H1 (cell line): ENCODE data around the gene PQBP1. TPM values are rescaled to one million over a fixed set of nuclear protein-coding genes. Genes with fewer than 3 reads are reported as not detected.

Experiments used
- CTCF ChIA-PET: fragments of 300-600 bp; sonication (Branson Sonifier 250); formaldehyde crosslinking; loops from one replicate; lab custom pipeline; 2021; ENCODE audit not compliant: partially characterized antibody; lab: Charles Lee
- POLR2A ChIA-PET: fragments of 300-600 bp; sonication (Branson Sonifier 250); formaldehyde crosslinking; loops from one replicate; lab custom pipeline; 2021; ENCODE audit warnings: inconsistent platforms; ENCODE audit not compliant: partially characterized antibody; lab: Charles Lee
- DNase-seq, 2 experiments: peaks; one replicate each; pipeline versions ENCODE4 v3.0.0 to v3.0.0-alpha.2; 2010 to 2022; ENCODE audit warnings: low spot score in 2 of 2, low read depth in 1 of 2, mixed read lengths in 1 of 2
- FAIRE-seq: peaks from 2 replicates; lab custom pipeline; 2011; peaks lifted over from hg19 to GRCh38; lab: Jason Lieb, UNC
- H2AFZ ChIP-seq: 2 replicates; pipeline ENCODE4 v1.8.1; 2012; ENCODE audit warnings: low read length, inconsistent platforms
- H2AK5ac ChIP-seq: 2 replicates; pipeline ENCODE4 v1.6.1; 2013; ENCODE audit warnings: low read depth, low read length
- H2BK120ac ChIP-seq: replicated peaks from 2 replicates; pipeline ENCODE3; 2013; ENCODE audit warnings: low read depth, low read length, inconsistent platforms
- H2BK12ac ChIP-seq: 2 replicates; pipeline ENCODE4 v1.6.1; 2013; ENCODE audit warnings: low read depth, low read length
- H2BK15ac ChIP-seq: 2 replicates; pipeline ENCODE4 v1.6.1; 2013; ENCODE audit warnings: low read length
- H2BK20ac ChIP-seq: 2 replicates; pipeline ENCODE4 v1.6.1; 2013; ENCODE audit warnings: low read length
- H2BK5ac ChIP-seq: 2 replicates; pipeline ENCODE4 v1.6.1; 2013; ENCODE audit warnings: low read depth, low read length
- H3K14ac ChIP-seq: 2 replicates; pipeline ENCODE4 v1.6.1; 2013; ENCODE audit warnings: inconsistent platforms; ENCODE audit not compliant: insufficient read length
- H3K18ac ChIP-seq: 2 replicates; pipeline ENCODE4 v1.6.1; 2013; ENCODE audit warnings: low read length; ENCODE audit errors: extremely low read depth
- H3K23ac ChIP-seq: 2 replicates; pipeline ENCODE4 v1.6.1; 2013; ENCODE audit warnings: inconsistent platforms; ENCODE audit not compliant: insufficient read length
- H3K23me2 ChIP-seq: 2 replicates; pipeline ENCODE4 v1.6.1; 2013; ENCODE audit warnings: low read depth, low read length
- H3K27ac ChIP-seq: 2 replicates; pipeline ENCODE4 v1.6.1; 2011; ENCODE audit warnings: low read depth, low read length, inconsistent platforms
- H3K27me3 ChIP-seq, 4 experiments: replicated peaks in 1 of 4; 1 replicate in 1 of 4; 2 replicates in 3 of 4; pipeline versions ENCODE4 v1.6.1 to v1.8.1; 2011 to 2013; ENCODE audit warnings: low read length in 3 of 4, mild to moderate bottlenecking in 3 of 4, inconsistent platforms in 2 of 4, mixed read lengths in 2 of 4, moderate library complexity in 1 of 4; ENCODE audit not compliant: control insufficient read depth in 3 of 4, insufficient read depth in 3 of 4; ENCODE audit errors: extremely low read depth in 1 of 4
- H3K36me3 ChIP-seq, 4 experiments: 2 replicates each; pipeline versions ENCODE4 v1.6.1 to v1.8.1; 2011 to 2013; ENCODE audit warnings: mild to moderate bottlenecking in 4 of 4, low read length in 3 of 4, moderate library complexity in 2 of 4, control low read depth in 1 of 4, inconsistent platforms in 1 of 4; ENCODE audit not compliant: insufficient read depth in 4 of 4, control insufficient read depth in 2 of 4
- H3K4ac ChIP-seq: replicated peaks from 2 replicates; pipeline ENCODE3; 2013; ENCODE audit warnings: low read length, low read depth, mixed read lengths, inconsistent platforms; ENCODE audit not compliant: insufficient read length
- H3K4me1 ChIP-seq, 4 experiments: replicated peaks in 1 of 4; 1 replicate in 1 of 4; 2 replicates in 3 of 4; pipeline versions ENCODE4 v1.6.1 to v1.8.1; 2011 to 2013; ENCODE audit warnings: low read length in 3 of 4, inconsistent platforms in 2 of 4, mixed read lengths in 1 of 4; ENCODE audit not compliant: insufficient read depth in 4 of 4, control insufficient read depth in 3 of 4
- H3K4me2 ChIP-seq, 2 experiments: 2 replicates each; pipeline versions ENCODE4 v1.6.1 to v1.8.1; 2011 to 2013; ENCODE audit warnings: low read depth in 2 of 2, low read length in 2 of 2, control low read depth in 1 of 2, inconsistent platforms in 1 of 2, mild to moderate bottlenecking in 1 of 2; ENCODE audit not compliant: insufficient read depth in 1 of 2
- H3K4me3 ChIP-seq, 4 experiments: fragments of 200-600, 300-600 bp in 1 of 4; sonication (generic), shearing (Covaris generic), sonication (Bioruptor Twin) in 1 of 4; 2 replicates each; pipeline versions ENCODE4 v1.5.1 to v1.8.1; 2011 to 2016; ENCODE audit warnings: low read length in 4 of 4, low read depth in 3 of 4, control low read depth in 2 of 4, inconsistent platforms in 2 of 4, mild to moderate bottlenecking in 2 of 4, mixed read lengths in 1 of 4, moderate library complexity in 1 of 4; ENCODE audit not compliant: insufficient read depth in 2 of 4; ENCODE audit errors: extremely low read depth in 1 of 4
- H3K56ac ChIP-seq: replicated peaks from 2 replicates; pipeline ENCODE3; 2013; ENCODE audit warnings: low read depth, mild to moderate bottlenecking, mixed read lengths, low read length, inconsistent platforms; ENCODE audit not compliant: insufficient read length
- H3K79me1 ChIP-seq: 2 replicates; pipeline ENCODE4 v1.6.1; 2013; ENCODE audit warnings: low read depth, low read length, control low read depth
- H3K79me2 ChIP-seq, 2 experiments: 2 replicates each; pipeline versions ENCODE4 v1.6.1 to v1.8.1; 2012 to 2013; ENCODE audit warnings: low read length in 2 of 2, mild to moderate bottlenecking in 2 of 2, inconsistent platforms in 1 of 2; ENCODE audit not compliant: insufficient read depth in 2 of 2, control insufficient read depth in 1 of 2
- H3K9ac ChIP-seq, 4 experiments: replicated peaks in 1 of 4; 1 replicate in 1 of 4; 2 replicates in 3 of 4; pipeline versions ENCODE4 v1.6.1 to v1.8.1; 2011 to 2013; ENCODE audit warnings: low read depth in 3 of 4, low read length in 3 of 4, control low read depth in 2 of 4, mild to moderate bottlenecking in 2 of 4, moderate library complexity in 2 of 4, inconsistent platforms in 1 of 4; ENCODE audit errors: extremely low read depth in 1 of 4
- H3K9me3 ChIP-seq, 2 experiments: 2 replicates each; pipeline versions ENCODE4 v1.6.1 to v1.8.1; 2012 to 2013; ENCODE audit warnings: mild to moderate bottlenecking in 2 of 2, moderate library complexity in 2 of 2, control low read depth in 1 of 2, inconsistent platforms in 1 of 2, low read depth in 1 of 2, low read length in 1 of 2, mixed read lengths in 1 of 2; ENCODE audit not compliant: insufficient read depth in 2 of 2
- H4K20me1 ChIP-seq, 2 experiments: replicated peaks in 1 of 2; 2 replicates each; pipeline versions ENCODE3 to v1.8.1; 2011 to 2013; ENCODE audit warnings: inconsistent platforms in 2 of 2, low read length in 2 of 2, mild to moderate bottlenecking in 1 of 2; ENCODE audit not compliant: insufficient read depth in 2 of 2, control insufficient read depth in 1 of 2
- H4K5ac ChIP-seq: 2 replicates; pipeline ENCODE4 v1.6.1; 2013; ENCODE audit warnings: low read length, low read depth, mixed read lengths, inconsistent platforms; ENCODE audit not compliant: insufficient read length
- H4K8ac ChIP-seq: 2 replicates; pipeline ENCODE4 v1.8.0; 2013; ENCODE audit warnings: mild to moderate bottlenecking, moderate library complexity, low read length, inconsistent platforms; ENCODE audit not compliant: insufficient read depth; ENCODE audit errors: extremely low read depth
- H4K91ac ChIP-seq: replicated peaks from 2 replicates; pipeline ENCODE3; 2013; ENCODE audit warnings: low read length, mixed read lengths, inconsistent platforms; ENCODE audit not compliant: insufficient read length
- CREB1 ChIP-seq: IDR thresholded peaks from 2 replicates; pipeline ENCODE4 v1.6.1; 2012; ENCODE audit warnings: inconsistent platforms
- JUN ChIP-seq: IDR thresholded peaks from 2 replicates; pipeline ENCODE4 v1.6.1; 2011; ENCODE audit warnings: low read depth, mild to moderate bottlenecking, improper control_type of control experiment, low read length
- RAD21 ChIP-seq, 2 experiments: IDR thresholded peaks in 1 of 2; conservative IDR thresholded peaks in 1 of 2; 2 replicates each; pipeline ENCODE4 v1.6.1; 2011; ENCODE audit warnings: low read depth in 2 of 2, low read length in 2 of 2, improper control_type of control experiment in 1 of 2, inconsistent platforms in 1 of 2, mild to moderate bottlenecking in 1 of 2, moderate library complexity in 1 of 2
- SAP30 ChIP-seq: fragments of 300-600 bp; sonication (generic); IDR thresholded peaks from 2 replicates; pipeline ENCODE4 v1.7.1; 2012; ENCODE audit warnings: low read length, moderate library complexity, mild to moderate bottlenecking, inconsistent platforms; ENCODE audit not compliant: insufficient read depth, insufficient replicate concordance
- WGBS, 2 experiments: shearing (Covaris generic) in 1 of 2; methylation state at CpG; one replicate each; pipeline versions ENCODE4 v1.1.6 to v1.1.7; 2013 to 2015; ENCODE audit warnings: low lambda C conversion rate in 2 of 2, mixed read lengths in 2 of 2, inconsistent platforms in 1 of 2, low coverage in 1 of 2, missing lambda C conversion rate in 1 of 2; ENCODE audit not compliant: insufficient replicate concordance in 2 of 2, insufficient coverage in 1 of 2, insufficient read length in 1 of 2; ENCODE audit errors: extremely low coverage in 1 of 2, missing lambda C conversion rate in 1 of 2; 5-methylcytosine and 5-hydroxymethylcytosine counted together
- polyA plus RNA-seq, 7 experiments: library from polyadenylated mRNA; depleted of rRNA in 3 of 7; stranded (reverse) in 5 of 7; unstranded in 2 of 7; fragments of >200 nt in 5 of 7; fragments of 200-250 nt in 2 of 7; gene quantifications; 1 replicate in 5 of 7; 2 replicates in 1 of 7; 4 replicates in 1 of 7; pipeline versions ENCODE4 v1.2.1 to v1.2.3, GENCODE V29; 2011 to 2013; ENCODE audit warnings: missing spikeins in 2 of 7, mixed read lengths in 2 of 7
- total RNA-seq: library from RNA; stranded (reverse); fragmentation: NEBNext Ultra II Directional; extraction: Animal tissue kit (Norgen Biotek cat#: 25700); gene quantifications from 2 replicates; pipeline ENCODE4 v1.2.1, GENCODE V29; 2021

The PQBP1 gene
- total and polyA plus RNA-seq, 2 of the 8 experiments (the other 6 are each of a cell fraction or from before 2014, with no cell fraction given): 91.7 to 95.9 TPM

DNA sequence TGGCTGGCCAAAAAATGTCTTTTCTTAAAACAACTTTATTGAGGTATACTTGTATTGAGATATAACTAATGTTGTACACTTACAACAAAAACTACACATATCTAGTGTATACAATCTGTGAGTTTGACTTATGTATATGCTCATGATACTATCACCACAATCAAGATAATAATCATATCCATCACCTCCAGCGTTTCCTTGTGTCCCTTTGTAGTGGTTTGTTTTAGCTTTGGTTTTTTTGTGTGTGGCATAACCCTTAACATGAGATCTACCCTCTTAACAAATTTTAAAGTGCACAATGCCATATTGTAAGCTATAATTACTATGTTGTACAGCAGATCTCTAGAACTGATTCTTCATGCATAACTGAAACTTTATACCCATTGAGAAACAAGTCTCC is 48.9 kb upstream of the PQBP1 start:
- no peaks in the 10 kb centered on the region for H3K9me3 ChIP-seq
- TF ChIP-seq JUN: no peak
- TF ChIP-seq RAD21 (IDR thresholded peaks at IDR 0.05 in 1 of 2, conservative IDR thresholded peaks at IDR 0.05 in 1 of 2; ENCODE audit: low read depth in 2 of 2, low read length in 2 of 2): no peak
- TF ChIP-seq SAP30: no peak
- TF ChIP-seq CREB1: no peak
- TF ChIP-seq, all 59 proteins: peak for 0
- Histone ChIP-seq H3K4me1 (no peaks in the 10 kb centered on the region), H3K4ac (no peak overlapping the region), H3K23ac (no peak overlapping the region), H2BK5ac (no peak overlapping the region), H3K4me3 (no peak overlapping the region), H4K8ac (no peak overlapping the region), H2BK15ac (no peak overlapping the region), H3K18ac (no peak overlapping the region), H4K91ac (no peak overlapping the region), H3K79me2 (no peaks in the 10 kb centered on the region), H3K14ac (no peak overlapping the region), H2BK12ac (no peak overlapping the region), H3K27me3 (no peaks in the 10 kb centered on the region), H2AFZ (no peak overlapping the region), H4K20me1 (no peaks in the 10 kb centered on the region), H3K79me1 (no peaks in the 10 kb centered on the region), H3K9ac (no peak overlapping the region), H2BK20ac (no peak overlapping the region), H3K36me3 (no peaks in the 10 kb centered on the region), H2BK120ac (no peak overlapping the region), H2AK5ac (no peak overlapping the region), H3K4me2 (no peak overlapping the region), H3K23me2 (no peaks in the 10 kb centered on the region), H4K5ac (no peak overlapping the region), H3K27ac (no peak overlapping the region), H3K56ac (no peak overlapping the region)
- CTCF ChIA-PET: no interaction called here
- POLR2A ChIA-PET: interaction anchor here (0.8 to 1.2 kb wide), 2 partner anchors 39 to 173 kb away, joined by 3 read pairs; no protein-coding TSS in a partner anchor
- DNase-seq (no peak), FAIRE-seq (no peak)
- WGBS, 2 experiments: 88% methylated on average over 1 of the region's 1 CpG; no CpG with 5 or more reads in 1 of the 2 experiments
